Measurements from ENCODE around the gene FAM9C. TPM values are rescaled to one million over a fixed set of nuclear protein-coding genes. Genes with fewer than 3 reads are reported as not detected.

FAM9C gene
- total RNA-seq, 1 donor from 2014 or later: not detected

- no peaks in the 10 kb centered on the region for H3K36me3 ChIP-seq
- no peaks in the 10 kb centered on the region for H3K9me3 ChIP-seq
- intact Hi-C loops (cut with DNase I): no loop called here
- TF ChIP-seq, protein P1, sequence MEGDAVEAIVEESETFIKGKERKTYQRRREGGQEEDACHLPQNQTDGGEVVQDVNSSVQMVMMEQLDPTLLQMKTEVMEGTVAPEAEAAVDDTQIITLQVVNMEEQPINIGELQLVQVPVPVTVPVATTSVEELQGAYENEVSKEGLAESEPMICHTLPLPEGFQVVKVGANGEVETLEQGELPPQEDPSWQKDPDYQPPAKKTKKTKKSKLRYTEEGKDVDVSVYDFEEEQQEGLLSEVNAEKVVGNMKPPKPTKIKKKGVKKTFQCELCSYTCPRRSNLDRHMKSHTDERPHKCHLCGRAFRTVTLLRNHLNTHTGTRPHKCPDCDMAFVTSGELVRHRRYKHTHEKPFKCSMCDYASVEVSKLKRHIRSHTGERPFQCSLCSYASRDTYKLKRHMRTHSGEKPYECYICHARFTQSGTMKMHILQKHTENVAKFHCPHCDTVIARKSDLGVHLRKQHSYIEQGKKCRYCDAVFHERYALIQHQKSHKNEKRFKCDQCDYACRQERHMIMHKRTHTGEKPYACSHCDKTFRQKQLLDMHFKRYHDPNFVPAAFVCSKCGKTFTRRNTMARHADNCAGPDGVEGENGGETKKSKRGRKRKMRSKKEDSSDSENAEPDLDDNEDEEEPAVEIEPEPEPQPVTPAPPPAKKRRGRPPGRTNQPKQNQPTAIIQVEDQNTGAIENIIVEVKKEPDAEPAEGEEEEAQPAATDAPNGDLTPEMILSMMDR (IDR thresholded peaks at IDR 0.05): no peak
- DNase-seq (ENCODE audit: low spot score in 2 of 2): no peak
- H3K27me3 ChIP-seq: no peaks in the 10 kb centered on the region
- no peak overlapping the region for H3K4me3 ChIP-seq
- no peak overlapping the region for H3K27ac ChIP-seq
- H3K4me1 ChIP-seq: no peaks in the 10 kb centered on the region
Observed at GRCh38 chrX:13036896-13037295, 7.5 kb downstream of the FAM9C start.

DNA sequence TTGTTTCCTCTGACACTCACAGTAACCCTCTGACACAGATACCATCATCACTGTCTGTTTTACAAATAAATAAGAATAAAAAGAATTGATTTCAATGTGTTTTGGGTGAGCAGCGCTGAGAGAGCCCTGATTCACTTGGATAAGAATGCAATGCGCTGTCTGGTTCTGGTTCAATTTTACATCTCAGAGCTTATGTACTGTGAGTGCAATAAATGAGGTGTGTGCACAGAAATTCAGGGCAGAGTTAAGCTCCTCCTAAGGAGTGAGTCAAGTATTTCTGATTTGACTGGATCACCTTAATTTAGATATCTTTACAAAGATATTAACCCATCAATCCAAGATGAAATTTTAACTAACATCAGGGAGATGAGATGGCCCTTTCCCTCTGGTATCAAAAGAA, 11.2 kb downstream of the FAM9C start:
- Histone ChIP-seq H3K27me3 (no peaks in the 10 kb centered on the region), H3K9me3 (no peaks in the 10 kb centered on the region), H3K27ac (no peak overlapping the region), H3K4me1 (peaks cover 0 to 5% of the 10 kb centered on the region in 2 donors), H3K4me3 (no peak overlapping the region), H3K36me3 (no peaks in the 10 kb centered on the region)
- no peak for DNase-seq (ENCODE audit: low spot score in 2 of 2)
- TF ChIP-seq, protein P1 (IDR thresholded peaks at IDR 0.05): no peak
- intact Hi-C loops (cut with DNase I): no loop called here

DNA sequence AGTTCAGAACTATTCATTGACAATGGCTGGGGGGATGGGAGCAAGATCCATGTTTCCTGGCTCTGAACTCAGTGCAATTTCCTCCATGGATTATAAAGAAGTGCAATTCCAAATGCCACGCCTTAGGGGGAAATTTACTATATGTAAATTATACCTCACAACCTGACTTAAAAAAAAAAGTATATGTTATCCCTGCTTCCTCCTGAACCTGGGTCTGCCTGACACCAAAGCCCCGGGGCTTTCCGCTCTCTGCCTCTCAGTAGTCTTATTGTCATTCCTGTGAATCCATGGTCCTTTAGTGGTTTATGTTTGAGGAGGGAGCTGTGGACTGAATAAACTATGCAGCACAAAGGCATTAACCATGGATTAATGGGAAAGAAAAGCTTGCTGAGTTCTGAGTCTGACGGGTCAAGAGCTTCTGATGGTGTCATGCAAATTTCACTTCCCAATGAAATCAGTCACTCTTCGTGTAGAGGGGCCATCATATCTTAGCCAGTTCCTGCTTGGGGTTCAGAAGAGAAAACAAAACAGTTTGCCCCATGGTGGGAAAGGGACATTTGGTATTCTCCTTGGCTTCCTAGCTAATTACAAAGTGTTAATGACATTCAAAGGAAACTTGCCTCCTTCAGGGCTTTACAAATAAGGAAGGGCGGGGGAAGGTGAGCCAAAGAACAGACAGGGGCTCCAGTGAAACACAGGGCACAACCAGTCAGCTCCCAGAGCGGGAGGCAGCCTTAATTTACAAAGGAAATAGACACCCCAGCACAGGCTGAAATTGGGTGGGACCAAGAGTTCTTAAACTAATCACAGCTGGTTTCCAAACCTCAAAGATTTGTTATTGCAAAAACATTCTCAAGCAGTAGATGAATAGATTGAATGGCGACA, 14.3 kb downstream of the FAM9C start:
- no peak for DNase-seq (ENCODE audit: low spot score in 2 of 2)
- intact Hi-C loops (cut with DNase I): no loop called here
- no peak overlapping the region for H3K27ac ChIP-seq

DNA sequence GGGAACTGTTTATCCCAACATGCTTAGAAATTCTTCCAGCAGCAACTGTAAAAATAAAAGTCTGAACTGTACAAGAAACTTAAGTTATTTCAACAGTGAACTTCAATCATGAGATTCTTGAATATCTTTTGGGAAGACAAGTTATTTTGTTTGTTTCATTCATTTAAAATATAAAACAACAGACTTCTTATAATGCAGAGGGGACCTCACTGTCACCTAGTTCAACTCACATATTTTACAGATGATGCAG, 14.9 kb downstream of the FAM9C start:
- no peaks in the 10 kb centered on the region for H3K27me3 ChIP-seq
- peaks cover 0 to 5% of the 10 kb centered on the region in 2 donors for H3K4me1 ChIP-seq
- H3K9me3 ChIP-seq: no peaks in the 10 kb centered on the region
- no peak overlapping the region for H3K27ac ChIP-seq
- no peak for DNase-seq (ENCODE audit: low spot score in 2 of 2)
- H3K4me3 ChIP-seq: no peak overlapping the region
- TF ChIP-seq, protein P1 (IDR thresholded peaks at IDR 0.05): no peak
- no peaks in the 10 kb centered on the region for H3K36me3 ChIP-seq
- intact Hi-C loops (cut with DNase I): no loop called here

More for the DNA sequence above, 14.3 kb downstream of the FAM9C start:
- Histone ChIP-seq H3K36me3 (no peaks in the 10 kb centered on the region), H3K4me3 (no peak overlapping the region), H3K9me3 (no peaks in the 10 kb centered on the region), H3K27me3 (no peaks in the 10 kb centered on the region), H3K4me1 (peaks cover 0 to 5% of the 10 kb centered on the region in 2 donors)
- TF ChIP-seq, protein P1 (IDR thresholded peaks at IDR 0.05): no peak

- no peaks in the 10 kb centered on the region for H3K36me3 ChIP-seq
- no peaks in the 10 kb centered on the region for H3K27me3 ChIP-seq
- peaks cover 0 to 5% of the 10 kb centered on the region in 2 donors for H3K4me1 ChIP-seq
- no peak overlapping the region for H3K27ac ChIP-seq
- intact Hi-C loops (cut with DNase I): no loop called here
- H3K9me3 ChIP-seq: no peaks in the 10 kb centered on the region
- DNase-seq (ENCODE audit: low spot score in 2 of 2): no peak
- TF ChIP-seq, protein P1 (IDR thresholded peaks at IDR 0.05): no peak
- H3K4me3 ChIP-seq: no peak overlapping the region
Observed at GRCh38 chrX:13028871-13029636, 15.4 kb downstream of the FAM9C start.

All from ascending aorta (tissue), 2 donors.